Cardiac muscle cell (in vitro differentiated cells and primary cell): ENCODE results near the gene ORMDL3. TPM values are rescaled to one million over a fixed set of nuclear protein-coding genes. Genes with fewer than 3 reads are reported as not detected.
A peak's percentile ranks its signal among the peaks of the same experiment; 100 is the strongest.

Experiments used
- DNase-seq, 2 donors: peaks; one replicate each; pipeline versions ENCODE4 v3.0.0 to v3.0.0-alpha.2; 2010 to 2017; ENCODE audit warnings: low read depth in 1 of 2, low spot score in 1 of 2
- H3K27ac ChIP-seq: fragments of 200-600 bp; sonication (generic); 2 replicates; pipeline ENCODE4 v1.5.1; 2016
- H3K27me3 ChIP-seq: fragments of 200-600 bp; sonication (generic); 2 replicates; pipeline ENCODE4 v1.6.0; 2016; ENCODE audit warnings: control low read depth
- H3K36me3 ChIP-seq: fragments of 200-600 bp; sonication (generic); 2 replicates; pipeline ENCODE4 v1.5.1; 2016; ENCODE audit warnings: control low read depth
- H3K4me1 ChIP-seq: fragments of 200-600 bp; sonication (generic); 2 replicates; pipeline ENCODE4 v1.8.1; 2017; ENCODE audit warnings: low read depth, mild to moderate bottlenecking, mixed run types
- H3K4me3 ChIP-seq: fragments of 200-600 bp; sonication (generic); 2 replicates; pipeline ENCODE4 v1.5.1; 2016; ENCODE audit warnings: mild to moderate bottlenecking
- H3K9me3 ChIP-seq: fragments of 200-600 bp; sonication (generic); 2 replicates; pipeline ENCODE4 v1.5.1; 2017; ENCODE audit warnings: low read depth, mild to moderate bottlenecking, control low read depth
- polyA plus RNA-seq: library from polyadenylated mRNA; unstranded; fragments of >200 nt; fragmentation: Nextera tagmentation; extraction: Ambion mirVana; gene quantifications from 2 replicates; pipeline ENCODE4 v1.2.1, GENCODE V29; 2016
- total RNA-seq: library from RNA; depleted of rRNA; stranded (reverse); fragments of >200 nt; gene quantifications from 2 replicates; pipeline ENCODE4 v1.2.3, GENCODE V29; 2016
- TF ChIP-seq, protein P1 (sequence below): IDR thresholded peaks from 2 replicates; pipeline ENCODE4 v1.5.1; 2012; ENCODE audit warnings: low read depth, mild to moderate bottlenecking, low read length

The ORMDL3 gene
- total and polyA plus RNA-seq, 2 experiments from 2014 or later: 24.3 to 49.4 TPM

DNA sequence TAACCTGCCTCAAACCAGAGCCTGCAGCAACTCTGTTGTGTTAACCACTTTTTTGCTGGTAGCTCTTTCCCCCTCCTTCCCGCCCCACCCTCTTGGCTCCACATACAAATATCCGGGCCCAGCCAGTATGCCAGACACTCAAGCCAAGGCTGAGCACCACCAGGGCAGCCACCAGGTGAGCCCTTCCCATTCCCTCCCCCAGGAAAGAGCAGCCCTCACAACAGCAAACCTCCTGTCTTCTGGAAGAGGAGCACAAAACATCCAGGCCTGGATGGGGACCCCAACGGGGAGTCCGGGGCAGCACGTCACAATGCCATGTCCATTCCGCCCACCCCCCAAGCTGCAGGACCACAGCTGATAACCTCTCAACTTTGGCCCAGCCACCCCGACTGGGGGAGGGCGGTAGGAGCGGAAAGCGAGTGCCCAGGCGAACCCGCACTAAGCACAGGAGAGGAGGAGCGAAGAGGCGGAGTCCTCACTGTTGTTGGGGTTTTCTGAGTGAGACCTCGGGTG lies 757 bp downstream of the ORMDL3 start:
- peaks cover 7% of the 10 kb centered on the region for H3K36me3 ChIP-seq
- no peaks in the 10 kb centered on the region for H3K27me3 ChIP-seq
- no peaks in the 10 kb centered on the region for H3K9me3 ChIP-seq
- DNase-seq: peak; percentile 33 to 69
- H3K4me1 ChIP-seq: peaks cover 22% of the 10 kb centered on the region
- TF ChIP-seq, protein P1, sequence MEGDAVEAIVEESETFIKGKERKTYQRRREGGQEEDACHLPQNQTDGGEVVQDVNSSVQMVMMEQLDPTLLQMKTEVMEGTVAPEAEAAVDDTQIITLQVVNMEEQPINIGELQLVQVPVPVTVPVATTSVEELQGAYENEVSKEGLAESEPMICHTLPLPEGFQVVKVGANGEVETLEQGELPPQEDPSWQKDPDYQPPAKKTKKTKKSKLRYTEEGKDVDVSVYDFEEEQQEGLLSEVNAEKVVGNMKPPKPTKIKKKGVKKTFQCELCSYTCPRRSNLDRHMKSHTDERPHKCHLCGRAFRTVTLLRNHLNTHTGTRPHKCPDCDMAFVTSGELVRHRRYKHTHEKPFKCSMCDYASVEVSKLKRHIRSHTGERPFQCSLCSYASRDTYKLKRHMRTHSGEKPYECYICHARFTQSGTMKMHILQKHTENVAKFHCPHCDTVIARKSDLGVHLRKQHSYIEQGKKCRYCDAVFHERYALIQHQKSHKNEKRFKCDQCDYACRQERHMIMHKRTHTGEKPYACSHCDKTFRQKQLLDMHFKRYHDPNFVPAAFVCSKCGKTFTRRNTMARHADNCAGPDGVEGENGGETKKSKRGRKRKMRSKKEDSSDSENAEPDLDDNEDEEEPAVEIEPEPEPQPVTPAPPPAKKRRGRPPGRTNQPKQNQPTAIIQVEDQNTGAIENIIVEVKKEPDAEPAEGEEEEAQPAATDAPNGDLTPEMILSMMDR: no peak
- peak overlapping the region; percentile 89 for H3K27ac ChIP-seq
- H3K4me3 ChIP-seq: peak overlapping the region; percentile 94

DNA sequence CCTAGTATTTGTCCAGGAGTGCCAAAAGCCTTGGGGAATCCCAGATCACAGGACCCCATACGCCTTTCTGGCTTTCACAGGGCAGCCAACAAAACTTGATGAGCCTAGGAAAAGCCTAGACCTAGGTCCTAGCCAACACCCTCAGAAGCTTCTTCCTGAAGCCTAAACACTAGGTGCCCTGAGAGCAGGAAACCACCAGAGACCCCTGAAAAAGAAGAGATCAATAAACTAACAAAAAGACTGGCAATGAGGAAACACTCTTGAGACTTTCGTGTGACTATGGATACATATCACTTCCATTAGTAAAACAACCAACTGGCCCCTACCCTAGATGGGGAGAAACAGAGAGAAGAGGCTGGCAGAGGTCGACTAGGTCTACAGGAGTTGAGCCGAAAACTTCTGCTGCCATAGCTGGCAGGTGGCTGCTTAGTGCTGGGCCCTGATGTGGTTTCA lies 1.2 kb downstream of the ORMDL3 start:
- H3K4me3 ChIP-seq: peak overlapping the region; percentile 94
- peak in 1 of 2 donors; percentile 18 for DNase-seq
- H3K9me3 ChIP-seq: no peaks in the 10 kb centered on the region
- H3K36me3 ChIP-seq: peaks cover 7% of the 10 kb centered on the region
- TF ChIP-seq, protein P1: no peak
- no peak overlapping the region for H3K27ac ChIP-seq
- H3K4me1 ChIP-seq: peaks cover 22% of the 10 kb centered on the region
- no peaks in the 10 kb centered on the region for H3K27me3 ChIP-seq

DNA sequence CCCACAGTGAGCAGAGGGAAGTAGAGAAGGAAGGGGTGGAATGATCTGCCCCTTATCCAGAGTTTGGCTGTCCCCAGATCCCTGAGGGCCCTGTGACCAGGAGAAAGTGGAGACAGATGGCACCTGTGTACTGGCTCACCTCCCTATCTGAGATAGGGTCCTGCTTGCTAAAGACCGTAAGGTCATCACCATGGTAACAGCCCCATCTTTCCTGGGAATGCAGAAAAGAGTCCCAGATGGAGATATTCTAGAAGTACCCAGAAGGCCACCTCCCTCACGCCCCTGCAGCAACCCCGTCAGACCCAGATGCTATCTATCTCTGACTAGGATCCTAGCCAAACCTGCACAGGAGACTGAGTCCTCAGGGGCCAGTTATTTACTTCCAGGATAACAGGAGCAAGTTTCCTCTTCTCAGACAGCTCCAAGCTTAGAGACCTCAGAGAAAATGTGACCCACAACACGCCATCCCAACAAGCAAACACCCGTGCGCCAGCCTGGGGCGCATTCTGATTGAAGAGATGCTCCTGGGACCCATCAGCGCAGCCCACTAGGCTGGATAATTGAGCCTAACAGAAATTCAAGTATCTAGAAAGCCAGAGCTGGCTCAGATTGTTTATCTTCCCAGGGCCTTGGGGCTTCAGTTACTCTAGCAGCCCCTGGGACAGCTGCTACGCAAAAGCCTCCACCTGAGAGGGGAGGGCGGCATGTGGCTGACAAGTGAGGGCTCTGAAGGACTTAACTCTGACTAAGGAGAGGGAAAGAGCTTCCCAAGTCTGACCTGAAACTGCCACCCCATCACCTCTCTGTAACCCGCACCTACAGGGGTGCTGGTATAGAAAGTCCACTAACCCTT lies 1.9 kb downstream of the ORMDL3 start:
- no peaks in the 10 kb centered on the region for H3K27me3 ChIP-seq
- H3K4me1 ChIP-seq: peaks cover 27% of the 10 kb centered on the region
- H3K4me3 ChIP-seq: peak overlapping the region; percentile 94

DNA sequence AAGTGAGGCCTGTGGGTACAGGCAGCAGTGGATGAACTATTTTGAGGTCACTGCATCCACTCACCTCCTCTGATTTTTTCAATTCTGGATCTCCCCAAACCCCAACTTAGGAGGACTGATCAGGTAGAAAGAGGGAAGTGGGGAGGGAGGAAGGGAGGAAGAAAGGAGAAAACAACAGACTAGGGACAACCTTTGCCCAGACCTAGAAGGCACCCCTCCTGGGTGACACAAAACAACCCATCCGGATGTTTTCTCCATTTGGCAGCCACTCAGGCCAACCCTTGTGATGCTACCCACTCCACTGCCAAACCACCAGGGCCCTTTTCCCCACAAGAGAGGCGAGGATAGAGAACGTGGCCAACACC lies 2.7 kb downstream of the ORMDL3 start:
- Histone ChIP-seq H3K27ac (no peak overlapping the region), H3K27me3 (no peaks in the 10 kb centered on the region), H3K4me1 (peaks cover 27% of the 10 kb centered on the region), H3K9me3 (no peaks in the 10 kb centered on the region), H3K4me3 (no peak overlapping the region), H3K36me3 (peaks cover 7% of the 10 kb centered on the region)
- no peak for DNase-seq
- TF ChIP-seq, protein P1: no peak

More for the DNA sequence above, 1.9 kb downstream of the ORMDL3 start:
- Histone ChIP-seq H3K9me3 (no peaks in the 10 kb centered on the region), H3K36me3 (peaks cover 7% of the 10 kb centered on the region), H3K27ac (no peak overlapping the region)
- TF ChIP-seq, protein P1: no peak
- peak in 1 of 2 donors; percentile 16 for DNase-seq

DNA sequence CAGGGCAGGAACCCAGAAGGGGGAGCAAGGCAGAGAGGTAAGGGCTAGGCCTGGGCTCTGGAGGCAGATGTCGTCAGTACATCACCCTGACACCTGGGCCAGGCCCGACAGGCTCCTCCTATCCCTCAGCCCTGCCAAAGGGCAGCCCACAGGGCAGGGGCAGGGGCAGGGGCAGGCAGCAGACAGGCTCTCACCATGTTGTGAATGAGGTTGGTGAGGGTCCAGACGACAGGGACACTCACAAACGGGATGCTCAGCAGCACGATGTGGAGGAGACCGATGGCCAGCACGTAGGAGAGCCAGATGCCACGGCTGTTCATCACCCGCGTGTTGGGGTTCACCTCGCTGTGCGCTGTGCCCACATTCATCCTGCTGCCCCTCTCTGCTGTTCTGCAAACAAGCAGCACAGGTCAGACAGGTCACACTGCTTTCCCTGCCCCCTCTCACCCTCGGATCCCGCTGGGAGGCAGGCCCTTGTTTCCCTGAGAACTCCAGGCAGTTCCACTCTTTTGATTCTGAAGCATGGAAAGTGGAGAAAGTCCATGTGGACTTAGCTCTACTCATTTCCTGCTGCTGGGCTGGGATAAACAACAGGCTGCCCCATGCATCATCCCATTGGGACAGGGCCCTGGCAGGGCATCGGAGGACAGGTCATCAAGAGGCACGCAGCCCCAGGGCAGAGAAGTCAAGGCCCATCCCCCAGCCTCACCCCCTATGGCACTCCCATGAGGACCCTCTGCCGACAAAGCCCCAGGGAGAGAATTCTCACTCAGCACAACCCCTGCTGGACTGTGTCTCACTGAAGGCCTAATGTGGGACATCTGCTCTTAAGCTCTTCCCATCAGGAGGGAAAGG lies 3.3 kb downstream of the ORMDL3 start:
- H3K9me3 ChIP-seq: no peaks in the 10 kb centered on the region
- peaks cover 27% of the 10 kb centered on the region for H3K4me1 ChIP-seq
- no peaks in the 10 kb centered on the region for H3K27me3 ChIP-seq
- no peak overlapping the region for H3K27ac ChIP-seq
- TF ChIP-seq, protein P1: peak; percentile 47
- H3K4me3 ChIP-seq: no peak overlapping the region
- peaks cover 7% of the 10 kb centered on the region for H3K36me3 ChIP-seq
- peak in 1 of 2 donors; percentile 33 for DNase-seq
